Stimulated activated memory B cell treated with anti-CD40 and anti-IgM and Interleukin-4, amounts not matched to agents 10 μg/mL and 1 μg/mL and 100 μg/mL, for 72 hours (primary cell): ENCODE measurements around the gene CELSR1.

Experiments
- ATAC-seq: fragments of 150-1000 bp; cut with Tn5 transposase; 2 replicates; pipeline ENCODE4 v1.10.0; 2021
- H3K27ac Mint-ChIP-seq: one replicate; pipeline ENCODE4 v1.8.0; 2022; ENCODE audit warnings: mild to moderate bottlenecking, mixed read lengths
- H3K27me3 Mint-ChIP-seq: one replicate; pipeline ENCODE4 v1.8.0; 2022; ENCODE audit warnings: mixed read lengths
- H3K36me3 Mint-ChIP-seq: one replicate; pipeline ENCODE4 v1.8.0; 2022; ENCODE audit warnings: mixed read lengths
- H3K4me1 Mint-ChIP-seq: one replicate; pipeline ENCODE4 v1.8.0; 2022; ENCODE audit warnings: mixed read lengths
- H3K4me3 Mint-ChIP-seq: one replicate; pipeline ENCODE4 v1.8.0; 2022; ENCODE audit warnings: mild to moderate bottlenecking, moderate library complexity, mixed read lengths
- H3K9me3 Mint-ChIP-seq: one replicate; pipeline ENCODE4 v1.8.0; 2022; ENCODE audit warnings: mixed read lengths

The CELSR1 gene

GRCh38 chr22:46374663-46375474 is 162.6 kb downstream of the CELSR1 start:
- Mint-ChIP-seq H3K4me1 (peaks cover 7% of the 10 kb centered on the region), H3K27ac (peak overlapping the region; percentile 16), H3K9me3 (peaks cover 9% of the 10 kb centered on the region)

DNA sequence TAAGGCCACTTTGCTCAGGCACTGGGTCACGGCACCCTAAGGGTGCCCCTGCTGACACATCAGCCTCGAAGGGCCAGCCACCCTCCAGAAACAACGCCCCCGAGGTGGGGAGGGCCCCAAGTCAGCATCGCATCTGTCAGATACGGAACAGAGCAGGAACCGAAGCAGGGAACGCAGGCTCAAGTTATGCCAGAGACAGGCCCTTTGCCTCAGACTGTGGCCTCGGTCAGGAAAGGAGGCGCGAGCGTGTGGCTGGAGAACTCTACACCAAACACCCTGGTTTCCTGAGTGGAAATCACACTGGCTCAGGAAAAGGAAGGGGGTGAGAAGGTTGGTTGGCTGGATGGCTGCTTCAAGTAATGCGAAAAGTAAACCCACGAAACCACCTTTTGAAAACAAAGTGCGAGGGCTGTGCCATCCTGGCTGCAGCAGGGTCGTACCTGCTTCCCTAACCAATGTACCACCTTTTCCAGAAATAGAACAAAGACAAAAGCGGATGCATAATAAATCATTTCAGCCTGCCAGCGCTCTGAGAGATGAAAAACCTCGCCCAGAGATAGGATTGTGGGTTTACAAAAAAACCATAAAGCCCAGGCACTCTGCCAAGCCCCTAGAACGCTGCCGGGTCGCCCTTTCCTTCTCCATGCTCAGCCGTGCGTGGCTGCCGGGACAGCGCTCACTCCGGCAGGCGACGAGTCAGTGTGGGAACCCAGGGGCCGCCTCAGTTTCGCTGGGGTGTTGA is 163.3 kb downstream of the CELSR1 start:
- Mint-ChIP-seq H3K27ac (peak overlapping the region; percentile 16), H3K9me3 (peaks cover 9% of the 10 kb centered on the region), H3K27me3 (no peaks in the 10 kb centered on the region), H3K4me3 (no peak overlapping the region), H3K4me1 (peaks cover 7% of the 10 kb centered on the region), H3K36me3 (peaks cover 72% of the 10 kb centered on the region)
- ATAC-seq: no peak

More at GRCh38 chr22:46374663-46375474, 162.6 kb downstream of the CELSR1 start:
- H3K4me3 Mint-ChIP-seq: no peak overlapping the region
- ATAC-seq: no peak
- H3K27me3 Mint-ChIP-seq: no peaks in the 10 kb centered on the region
- peaks cover 73% of the 10 kb centered on the region for H3K36me3 Mint-ChIP-seq

GRCh38 chr22:46373159-46373558 is 164.3 kb downstream of the CELSR1 start:
- Mint-ChIP-seq H3K27ac (no peak overlapping the region), H3K9me3 (peaks cover 9% of the 10 kb centered on the region), H3K27me3 (no peaks in the 10 kb centered on the region), H3K4me1 (peaks cover 14% of the 10 kb centered on the region), H3K36me3 (peaks cover 67% of the 10 kb centered on the region), H3K4me3 (no peak overlapping the region)
- no peak for ATAC-seq

- no peak overlapping the region for H3K4me3 Mint-ChIP-seq
- no peak overlapping the region for H3K27ac Mint-ChIP-seq
Observed at GRCh38 chr22:46372686-46373085, 164.7 kb downstream of the CELSR1 start.

DNA sequence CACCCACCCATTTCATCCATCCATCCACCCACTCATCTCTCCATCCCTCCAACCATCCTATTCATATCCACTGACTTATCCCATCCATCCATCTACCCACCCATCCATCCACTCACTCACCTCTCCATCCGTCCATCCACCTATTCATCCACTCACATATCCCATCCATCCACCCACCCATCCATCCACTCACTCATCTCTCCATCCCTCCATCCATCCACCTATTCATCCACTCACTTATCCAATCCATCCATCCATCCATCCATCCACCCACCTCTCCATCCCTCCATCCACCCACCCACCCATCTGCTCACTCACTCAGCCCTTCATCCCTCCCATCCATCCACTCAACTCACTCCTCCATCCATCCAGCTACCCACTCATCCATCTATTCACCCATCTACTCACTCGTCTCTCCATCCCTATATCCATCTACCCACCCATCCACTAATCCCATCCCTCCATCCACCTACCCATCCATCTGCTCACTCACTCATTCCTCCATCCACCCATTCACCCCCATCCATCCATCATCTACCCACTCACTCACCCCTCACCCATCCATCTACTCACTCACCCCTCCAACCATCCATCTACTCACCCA is 165.7 kb downstream of the CELSR1 start:
- Mint-ChIP-seq H3K4me1 (peaks cover 29% of the 10 kb centered on the region), H3K4me3 (no peak overlapping the region), H3K27me3 (no peaks in the 10 kb centered on the region), H3K36me3 (peaks cover 54% of the 10 kb centered on the region), H3K27ac (no peak overlapping the region), H3K9me3 (peaks cover 5% of the 10 kb centered on the region)
- no peak for ATAC-seq

More at GRCh38 chr22:46372686-46373085, 164.7 kb downstream of the CELSR1 start:
- no peak for ATAC-seq
- peaks cover 19% of the 10 kb centered on the region for H3K4me1 Mint-ChIP-seq
- H3K36me3 Mint-ChIP-seq: peaks cover 64% of the 10 kb centered on the region
- no peaks in the 10 kb centered on the region for H3K27me3 Mint-ChIP-seq
- H3K9me3 Mint-ChIP-seq: peaks cover 9% of the 10 kb centered on the region

GRCh38 chr22:46370584-46371291 is 166.7 kb downstream of the CELSR1 start:
- Mint-ChIP-seq H3K4me3 (no peak overlapping the region), H3K27ac (no peak overlapping the region), H3K4me1 (peaks cover 29% of the 10 kb centered on the region), H3K36me3 (peaks cover 44% of the 10 kb centered on the region), H3K9me3 (peaks cover under 1% of the 10 kb centered on the region), H3K27me3 (no peaks in the 10 kb centered on the region)
- ATAC-seq: no peak

GRCh38 chr22:46369716-46370583 is 167.5 kb downstream of the CELSR1 start:
- no peaks in the 10 kb centered on the region for H3K27me3 Mint-ChIP-seq
- ATAC-seq: no peak
- H3K9me3 Mint-ChIP-seq: no peaks in the 10 kb centered on the region
- peaks cover 34% of the 10 kb centered on the region for H3K4me1 Mint-ChIP-seq
- H3K4me3 Mint-ChIP-seq: no peak overlapping the region
- H3K27ac Mint-ChIP-seq: no peak overlapping the region
- peaks cover 36% of the 10 kb centered on the region for H3K36me3 Mint-ChIP-seq

- Mint-ChIP-seq H3K27ac (peak overlapping the region; percentile 25), H3K9me3 (no peaks in the 10 kb centered on the region), H3K4me3 (no peak overlapping the region), H3K4me1 (peaks cover 43% of the 10 kb centered on the region), H3K27me3 (no peaks in the 10 kb centered on the region), H3K36me3 (peaks cover 41% of the 10 kb centered on the region)
- no peak for ATAC-seq
Observed at GRCh38 chr22:46368871-46369715, 168.3 kb downstream of the CELSR1 start.

- H3K4me1 Mint-ChIP-seq: peaks cover 46% of the 10 kb centered on the region
- H3K36me3 Mint-ChIP-seq: peaks cover 41% of the 10 kb centered on the region
- no peaks in the 10 kb centered on the region for H3K27me3 Mint-ChIP-seq
- peak overlapping the region; percentile 25 for H3K27ac Mint-ChIP-seq
- ATAC-seq: no peak
- H3K9me3 Mint-ChIP-seq: no peaks in the 10 kb centered on the region
- no peak overlapping the region for H3K4me3 Mint-ChIP-seq
Observed at GRCh38 chr22:46368422-46368821, 169.0 kb downstream of the CELSR1 start.

GRCh38 chr22:46367707-46368191 is 169.7 kb downstream of the CELSR1 start:
- Mint-ChIP-seq H3K36me3 (peaks cover 43% of the 10 kb centered on the region), H3K4me1 (peaks cover 52% of the 10 kb centered on the region), H3K27ac (no peak overlapping the region), H3K9me3 (no peaks in the 10 kb centered on the region), H3K27me3 (no peaks in the 10 kb centered on the region), H3K4me3 (no peak overlapping the region)
- peak; percentile 65 for ATAC-seq

GRCh38 chr22:46366801-46367706 is 170.4 kb downstream of the CELSR1 start:
- H3K27ac Mint-ChIP-seq: no peak overlapping the region
- ATAC-seq: peak; percentile 38
- no peaks in the 10 kb centered on the region for H3K9me3 Mint-ChIP-seq
- H3K4me1 Mint-ChIP-seq: peaks cover 58% of the 10 kb centered on the region
- H3K27me3 Mint-ChIP-seq: no peaks in the 10 kb centered on the region
- no peak overlapping the region for H3K4me3 Mint-ChIP-seq
- peaks cover 41% of the 10 kb centered on the region for H3K36me3 Mint-ChIP-seq

- Mint-ChIP-seq H3K4me3 (no peak overlapping the region), H3K27ac (no peak overlapping the region), H3K9me3 (no peaks in the 10 kb centered on the region), H3K4me1 (peaks cover 52% of the 10 kb centered on the region), H3K27me3 (no peaks in the 10 kb centered on the region), H3K36me3 (peaks cover 38% of the 10 kb centered on the region)
- ATAC-seq: no peak
Observed at GRCh38 chr22:46366327-46366731, 171.1 kb downstream of the CELSR1 start.
